SKM-1 treated with dmso at 0.1 percent for 144 hours (cell line): ENCODE measurements around the gene CTAGE4.
"Not testable (repeated sequence)": the region's sequence is repeated elsewhere in the genome, so short reads cannot be mapped to it uniquely, and the experiment has no call there.

Experiments used
- DNase-seq: peaks from one replicate; lab custom pipeline; 2025; ENCODE audit not compliant: unreplicated experiment; lab: John Stamatoyannopoulos, UW

CTAGE4 gene

GRCh38 chr7:144183166-144183565 lies at the start of gene CTAGE4:
TSS of gene CTAGE4 (plus strand) at chr7:144183466. CDS start at chr7:144183504, 38 bp downstream.
- DNase-seq: not testable (repeated sequence)

DNA sequence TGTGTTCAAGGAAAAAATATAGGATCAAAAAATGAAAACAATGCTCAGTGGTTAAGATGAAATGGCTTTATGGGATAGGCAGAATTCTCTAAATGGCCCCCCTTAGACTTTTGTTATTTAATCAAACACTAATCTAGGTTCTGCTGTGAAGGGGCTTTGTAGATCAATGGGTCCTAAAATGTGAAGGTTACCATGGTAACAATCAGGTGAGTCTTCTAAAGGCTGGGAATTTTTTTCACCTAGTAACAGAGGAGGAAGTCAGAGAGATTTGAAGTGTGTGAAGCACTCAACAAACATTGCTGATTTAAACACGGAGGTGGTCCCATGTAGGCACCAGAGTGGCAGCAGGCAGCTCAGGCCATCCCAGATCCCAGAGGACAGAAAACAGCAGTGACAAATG lies 49.1 kb upstream of the CTAGE4 start:
- no peak for DNase-seq

DNA sequence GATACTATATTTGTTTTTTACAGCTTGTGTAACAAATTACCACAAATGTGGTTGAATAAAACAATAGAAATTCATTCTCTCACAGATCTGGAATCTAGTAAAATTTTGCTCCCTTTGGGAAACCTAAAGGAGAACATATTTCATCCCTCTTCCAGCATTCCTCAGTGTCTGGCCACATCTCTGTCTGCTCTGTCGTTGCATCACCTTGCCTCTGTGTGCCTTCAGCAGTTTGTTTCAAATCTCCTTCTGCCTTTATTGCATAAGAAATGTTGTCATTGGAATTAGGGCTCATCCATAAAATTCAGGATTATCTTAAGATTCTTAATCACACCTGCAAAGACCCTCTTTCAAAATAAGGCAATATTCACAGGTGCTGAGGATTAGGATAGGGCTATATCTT lies 45.8 kb upstream of the CTAGE4 start:
- DNase-seq: no peak

DNA sequence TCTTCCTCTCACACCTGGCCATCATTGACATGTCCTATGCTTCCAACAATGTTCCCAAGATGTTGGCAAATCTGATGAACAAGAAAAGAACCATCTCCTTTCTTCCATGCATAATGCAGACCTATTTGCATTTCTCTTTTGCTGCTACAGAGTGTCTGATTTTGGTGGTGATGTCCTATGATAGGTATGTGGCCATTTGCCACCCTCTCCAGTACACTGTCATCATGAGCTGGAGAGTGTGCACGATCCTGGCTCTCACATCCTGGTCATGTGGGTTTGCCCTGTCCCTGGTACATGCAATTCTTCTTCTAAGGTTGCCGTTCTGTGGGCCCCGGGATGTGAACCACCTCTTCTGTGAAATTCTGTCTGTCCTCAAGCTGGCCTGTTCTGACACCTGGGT lies 41.1 kb upstream of the CTAGE4 start:
- no peak for DNase-seq

GRCh38 chr7:144144426-144144825 lies 38.8 kb upstream of the CTAGE4 start:
- no peak for DNase-seq

DNA sequence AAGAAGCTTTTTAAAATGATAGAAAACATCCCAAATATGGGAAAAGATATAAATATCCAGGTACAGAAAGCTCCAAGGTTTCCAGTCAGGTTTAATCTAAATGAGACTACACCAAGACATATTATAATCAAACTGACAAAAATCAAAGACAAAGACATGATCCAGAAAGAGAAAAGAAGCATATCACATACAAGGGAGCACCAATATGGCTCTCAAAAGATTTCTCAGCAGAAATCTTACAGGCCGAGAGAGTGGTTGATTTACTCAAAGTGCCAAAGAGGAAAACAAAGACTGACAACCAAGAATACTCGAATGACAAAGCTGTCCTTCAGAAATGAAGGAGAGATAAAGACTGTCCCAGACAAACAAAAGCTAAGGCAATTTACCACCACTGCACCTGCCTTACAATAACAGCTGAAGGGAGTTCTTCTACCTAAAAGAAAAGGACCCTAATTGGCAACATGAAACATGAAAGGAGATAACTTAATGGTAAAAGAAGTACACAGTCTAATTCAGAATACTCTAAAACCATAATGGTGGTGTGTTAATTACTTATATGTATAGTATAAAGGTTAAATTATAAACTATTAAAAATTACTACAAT lies 34.9 kb upstream of the CTAGE4 start:
- no peak for DNase-seq

GRCh38 chr7:144158861-144159260 lies 24.4 kb upstream of the CTAGE4 start:
- DNase-seq: no peak

- no peak for DNase-seq
Measured at GRCh38 chr7:144164784-144165183, 18.5 kb upstream of the CTAGE4 start.

DNA sequence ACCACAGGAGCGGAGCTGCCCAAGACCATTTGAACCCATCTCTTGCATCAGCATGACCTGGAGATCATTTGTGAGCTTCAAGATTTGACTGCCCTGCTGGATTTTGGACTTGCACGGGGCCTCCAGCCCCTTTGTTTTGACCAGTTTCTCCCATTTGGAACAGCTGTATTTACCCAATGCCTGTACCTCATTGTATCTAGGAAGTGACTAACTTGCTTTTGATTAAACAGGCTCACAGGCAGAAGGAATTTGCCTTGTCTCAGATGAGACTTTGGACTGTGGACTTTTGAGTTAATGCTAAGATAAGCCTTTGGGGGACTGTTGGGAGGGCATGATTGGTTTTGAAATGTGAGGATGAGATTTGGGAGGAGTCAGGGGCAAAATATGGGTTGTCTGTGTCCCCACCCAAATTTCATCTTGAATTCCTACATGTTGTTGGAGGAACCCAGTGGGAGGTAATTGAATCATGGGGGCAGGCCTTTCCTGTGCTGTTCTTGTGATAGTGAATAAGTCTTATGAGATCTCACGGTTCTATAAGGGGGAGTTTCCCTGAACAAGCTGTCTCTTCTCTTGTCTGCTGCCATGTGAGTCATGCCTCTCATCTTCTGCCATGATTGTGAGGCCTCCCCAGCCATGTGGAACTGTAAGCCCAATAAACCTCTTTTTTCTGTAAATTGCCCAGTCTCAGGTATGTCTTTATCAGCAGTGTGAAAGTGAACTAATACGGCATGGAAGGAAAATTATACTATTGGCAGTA lies 11.5 kb upstream of the CTAGE4 start:
- not testable (repeated sequence) for DNase-seq

DNA sequence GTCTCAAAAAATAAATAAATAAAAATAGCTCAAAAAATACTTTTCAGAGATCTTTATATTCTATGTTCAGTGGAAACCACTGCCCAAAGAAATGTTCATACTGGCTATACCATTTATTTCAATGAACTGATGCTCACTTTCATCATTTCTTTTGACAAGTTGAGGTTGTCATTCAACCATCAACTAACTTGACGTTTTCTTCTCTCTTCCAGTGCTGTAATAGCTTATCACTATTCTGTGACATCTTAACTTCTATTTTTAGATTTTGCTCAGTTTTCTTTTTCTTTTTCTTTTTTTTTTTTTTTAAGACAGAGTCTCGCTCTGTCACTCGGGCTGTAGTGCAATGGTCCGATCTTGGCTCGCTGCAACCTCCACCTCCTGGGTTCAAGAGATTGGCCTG lies 8.7 kb upstream of the CTAGE4 start:
- DNase-seq: no peak

GRCh38 chr7:144178380-144179164 lies 4.7 kb upstream of the CTAGE4 start:
- not testable (repeated sequence) for DNase-seq

GRCh38 chr7:144179165-144179479 lies 4.1 kb upstream of the CTAGE4 start:
- not testable (repeated sequence) for DNase-seq

- DNase-seq: not testable (repeated sequence)
Measured at GRCh38 chr7:144187848-144188247, 4.6 kb downstream of the CTAGE4 start.

GRCh38 chr7:144188578-144189171 lies 5.4 kb downstream of the CTAGE4 start:
- not testable (repeated sequence) for DNase-seq

- not testable (repeated sequence) for DNase-seq
Measured at GRCh38 chr7:144193782-144194181, 10.5 kb downstream of the CTAGE4 start.

- DNase-seq: not testable (repeated sequence)
Measured at GRCh38 chr7:144194453-144194852, 11.2 kb downstream of the CTAGE4 start.

- not testable (repeated sequence) for DNase-seq
Measured at GRCh38 chr7:144195212-144195872, 12.1 kb downstream of the CTAGE4 start, which contains the start of gene ARHGEF35. TSS of gene ARHGEF35 (minus strand) at chr7:144195833. CDS start at chr7:144188383, 7,450 bp downstream.

DNA sequence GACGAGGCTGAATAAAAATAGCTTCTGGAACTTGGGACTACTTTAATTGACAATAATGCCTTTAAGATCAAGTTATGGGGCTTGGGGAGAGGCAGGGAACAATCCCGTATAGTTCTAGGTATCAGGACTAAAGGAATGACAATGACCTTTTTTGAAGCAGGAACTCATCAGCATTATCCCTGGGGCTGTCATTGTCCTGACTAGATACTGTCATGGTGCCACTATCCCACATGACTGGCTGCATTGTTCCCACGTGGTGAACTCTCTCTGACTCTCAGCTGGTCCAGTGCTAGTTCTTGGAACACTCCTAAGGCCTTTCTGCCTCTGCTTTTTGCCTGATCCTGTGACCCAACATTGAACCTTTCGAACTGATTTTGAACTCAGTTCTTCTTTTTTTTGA lies 15.7 kb downstream of the CTAGE4 start:
- DNase-seq: not testable (repeated sequence)

DNA sequence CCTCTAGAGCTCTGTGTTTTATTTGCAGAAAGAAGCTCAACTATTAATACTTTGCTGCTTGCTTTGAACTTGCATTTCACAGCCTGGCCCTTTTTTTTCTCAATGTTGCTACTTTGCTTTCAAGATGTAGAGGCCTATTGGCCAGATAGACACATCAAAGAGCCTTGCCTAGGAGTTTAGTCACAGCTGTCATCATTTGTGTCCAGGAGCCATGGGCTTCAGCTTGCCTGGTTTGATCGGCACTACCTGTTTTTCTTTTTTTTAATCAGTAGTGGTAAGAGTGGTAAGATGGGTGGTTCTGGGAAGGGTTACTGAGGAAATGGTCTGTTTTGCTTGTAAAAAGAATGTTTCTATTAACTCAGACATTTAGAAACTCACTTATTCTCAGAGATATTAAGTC lies 18.7 kb downstream of the CTAGE4 start:
- DNase-seq: not testable (repeated sequence)

- not testable (repeated sequence) for DNase-seq
Measured at GRCh38 chr7:144203086-144203485, 19.8 kb downstream of the CTAGE4 start.

DNA sequence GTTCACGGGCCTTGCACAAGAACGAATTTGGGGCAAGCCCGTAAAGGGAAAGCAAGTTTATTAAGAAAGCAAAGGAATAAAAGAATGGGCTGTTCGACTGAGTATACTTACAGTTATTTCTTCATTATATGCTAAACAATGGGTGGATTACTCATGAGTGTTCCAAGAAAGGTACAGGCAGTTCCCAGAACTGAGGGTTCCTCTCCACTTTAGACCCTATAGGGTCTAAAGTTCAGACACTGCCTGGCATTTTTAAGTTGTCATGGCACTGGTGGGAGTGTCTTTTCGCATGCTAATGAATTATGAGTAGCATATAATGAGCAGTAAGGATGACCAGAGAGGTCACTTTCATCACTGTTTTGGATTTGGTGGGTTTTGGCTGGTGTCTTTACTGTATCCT lies 22.0 kb downstream of the CTAGE4 start:
- DNase-seq: not testable (repeated sequence)
